ENCODE measurements around the gene TP53I11.
A peak's percentile ranks its signal among the peaks of the same experiment; 100 is the strongest.

Gene TP53I11

DNA sequence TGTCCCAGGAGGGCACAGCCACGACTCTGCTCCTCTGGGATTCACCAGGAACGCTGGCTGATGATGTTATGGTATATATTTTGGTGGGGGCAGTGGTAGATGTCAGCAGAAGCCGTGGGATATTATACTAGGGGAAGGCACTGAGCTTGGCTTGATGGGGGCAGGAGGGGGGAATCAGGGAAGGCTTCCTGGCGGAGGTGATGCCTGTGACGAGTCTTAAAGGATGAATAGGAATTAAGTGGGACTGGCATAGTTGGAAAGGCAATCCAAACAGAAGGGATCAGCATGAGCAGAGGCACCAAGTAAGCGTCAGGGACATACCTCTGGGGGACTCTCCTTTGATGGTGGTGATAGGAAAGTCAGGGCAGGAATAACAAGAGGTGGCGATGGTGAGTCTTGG is 47.6 kb downstream of the TP53I11 start:
- no peak for ATAC-seq
- TF ChIP-seq TCF4 (CRISPR knock-in tag; IDR thresholded peaks at IDR 0.05; ENCODE audit: borderline replicate concordance) (no peak), ZFP3 (CRISPR knock-in tag; IDR thresholded peaks at IDR 0.05) (no peak), PPARA (CRISPR knock-in tag; IDR thresholded peaks at IDR 0.05; ENCODE audit: borderline replicate concordance) (no peak), RARB (CRISPR knock-in tag; IDR thresholded peaks at IDR 0.05) (no peak), CSDC2 (CRISPR knock-in tag; IDR thresholded peaks at IDR 0.05) (no peak), ZC3H10 (CRISPR knock-in tag; IDR thresholded peaks at IDR 0.05) (no peak)

DNA sequence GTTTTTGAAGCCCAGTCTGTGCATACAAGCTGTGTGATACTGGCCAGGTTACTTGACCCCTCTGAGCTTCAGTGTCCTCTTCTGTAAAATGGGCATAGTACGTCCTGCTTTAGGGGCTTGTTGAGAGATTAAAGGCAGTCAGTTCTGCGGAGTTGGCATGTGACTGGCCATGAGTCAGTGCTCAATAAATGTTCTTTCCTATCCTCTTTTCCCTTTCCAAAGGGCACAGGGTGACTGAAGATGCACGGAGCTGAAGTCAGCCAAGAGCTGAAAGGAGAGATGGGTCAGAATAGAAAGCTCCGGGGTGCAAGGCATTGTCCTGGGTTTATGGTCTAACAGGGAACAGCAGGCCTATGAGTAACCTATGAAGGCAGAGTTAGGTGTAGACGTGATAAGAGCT is 48.9 kb downstream of the TP53I11 start:
- ATAC-seq = no peak
- TF ChIP-seq ISL1 (CRISPR knock-in tag; IDR thresholded peaks at IDR 0.05) = no peak

DNA sequence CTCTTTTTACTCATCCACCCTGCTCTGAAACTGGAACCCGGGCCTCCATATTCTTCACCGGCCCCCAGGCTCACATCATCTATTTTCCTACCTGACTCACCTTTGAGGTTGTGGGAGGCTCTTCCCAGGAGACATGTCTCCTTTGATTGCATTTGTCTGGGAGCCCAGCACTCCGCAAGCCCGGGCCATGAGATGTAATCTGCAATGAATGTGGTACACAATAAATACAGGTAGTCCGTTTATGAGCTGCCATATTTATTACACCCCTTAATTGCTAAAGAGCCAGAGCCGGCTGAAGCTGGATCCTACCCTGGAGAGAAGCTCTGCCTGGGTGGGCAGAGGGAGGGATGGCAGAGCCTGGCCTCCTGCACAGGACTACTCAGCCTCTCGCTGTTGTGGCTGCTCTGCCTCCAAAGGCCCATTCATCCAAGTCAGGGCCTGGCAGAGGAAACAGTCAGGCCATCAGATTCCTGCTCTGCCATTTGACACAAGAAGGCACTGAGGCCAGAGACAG is 49.5 kb downstream of the TP53I11 start:
- no peak for TF ChIP-seq RARB (CRISPR knock-in tag; IDR thresholded peaks at IDR 0.05)
- TF ChIP-seq ZFP3 (CRISPR knock-in tag; IDR thresholded peaks at IDR 0.05) = no peak
- no peak for TF ChIP-seq TOX (CRISPR knock-in tag; IDR thresholded peaks at IDR 0.05; ENCODE audit: borderline replicate concordance)
- no peak for TF ChIP-seq TCF4 (CRISPR knock-in tag; IDR thresholded peaks at IDR 0.05; ENCODE audit: borderline replicate concordance)
- TF ChIP-seq ZNF8 (CRISPR knock-in tag; IDR thresholded peaks at IDR 0.05) = no peak
- no peak for ATAC-seq

DNA sequence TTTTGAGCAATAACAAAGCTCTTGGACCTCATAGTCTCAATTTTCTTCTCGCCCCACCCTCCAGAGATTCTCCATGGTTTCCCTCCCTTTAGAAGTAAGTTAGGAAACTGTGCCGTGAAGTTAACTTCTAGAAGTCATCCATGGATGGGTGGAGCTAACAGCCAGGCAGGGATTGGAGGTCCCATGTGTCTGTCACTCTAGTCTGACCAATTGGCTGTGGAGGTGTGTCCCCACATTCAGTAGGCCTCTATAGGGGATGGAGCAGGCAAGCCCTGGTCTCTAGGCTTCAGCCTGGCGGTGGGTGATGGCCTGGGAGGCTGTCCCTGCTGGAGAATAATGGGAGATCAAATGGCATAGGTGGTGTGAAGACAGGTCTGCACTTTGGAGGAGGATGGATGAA is 50.7 kb downstream of the TP53I11 start:
- peak; percentile 91 for ATAC-seq
- TF ChIP-seq ARNTL (CRISPR knock-in tag; IDR thresholded peaks at IDR 0.05; ENCODE audit: borderline replicate concordance, low read depth) (no peak), ZNF70 (CRISPR knock-in tag; IDR thresholded peaks at IDR 0.05) (no peak), ZNF8 (CRISPR knock-in tag; IDR thresholded peaks at IDR 0.05) (no peak), ZNF565 (CRISPR knock-in tag; conservative IDR thresholded peaks at IDR 0.05; ENCODE audit: low read depth) (no peak), ISL1 (CRISPR knock-in tag; IDR thresholded peaks at IDR 0.05) (no peak), ESRRG (CRISPR knock-in tag; IDR thresholded peaks at IDR 0.05) (no peak), SNAI2 (CRISPR knock-in tag; IDR thresholded peaks at IDR 0.05) (no peak), GLIS3 (CRISPR knock-in tag; IDR thresholded peaks at IDR 0.05) (no peak), PPARA (CRISPR knock-in tag; IDR thresholded peaks at IDR 0.05; ENCODE audit: borderline replicate concordance) (no peak), ZFP3 (CRISPR knock-in tag; IDR thresholded peaks at IDR 0.05) (no peak), OSR1 (CRISPR knock-in tag; IDR thresholded peaks at IDR 0.05) (no peak), TOX (CRISPR knock-in tag; IDR thresholded peaks at IDR 0.05; ENCODE audit: borderline replicate concordance) (no peak), CSDC2 (CRISPR knock-in tag; IDR thresholded peaks at IDR 0.05) (no peak), ZFP30 (CRISPR knock-in tag; IDR thresholded peaks at IDR 0.05) (no peak)
- TF ChIP-seq, protein P1, sequence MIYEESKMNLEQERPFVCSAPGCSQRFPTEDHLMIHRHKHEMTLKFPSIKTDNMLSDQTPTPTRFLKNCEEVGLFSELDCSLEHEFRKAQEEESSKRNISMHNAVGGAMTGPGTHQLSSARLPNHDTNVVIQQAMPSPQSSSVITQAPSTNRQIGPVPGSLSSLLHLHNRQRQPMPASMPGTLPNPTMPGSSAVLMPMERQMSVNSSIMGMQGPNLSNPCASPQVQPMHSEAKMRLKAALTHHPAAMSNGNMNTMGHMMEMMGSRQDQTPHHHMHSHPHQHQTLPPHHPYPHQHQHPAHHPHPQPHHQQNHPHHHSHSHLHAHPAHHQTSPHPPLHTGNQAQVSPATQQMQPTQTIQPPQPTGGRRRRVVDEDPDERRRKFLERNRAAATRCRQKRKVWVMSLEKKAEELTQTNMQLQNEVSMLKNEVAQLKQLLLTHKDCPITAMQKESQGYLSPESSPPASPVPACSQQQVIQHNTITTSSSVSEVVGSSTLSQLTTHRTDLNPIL (CRISPR knock-in tag; IDR thresholded peaks at IDR 0.05; ENCODE audit: low read depth) = no peak
- TF ChIP-seq, protein P2, sequence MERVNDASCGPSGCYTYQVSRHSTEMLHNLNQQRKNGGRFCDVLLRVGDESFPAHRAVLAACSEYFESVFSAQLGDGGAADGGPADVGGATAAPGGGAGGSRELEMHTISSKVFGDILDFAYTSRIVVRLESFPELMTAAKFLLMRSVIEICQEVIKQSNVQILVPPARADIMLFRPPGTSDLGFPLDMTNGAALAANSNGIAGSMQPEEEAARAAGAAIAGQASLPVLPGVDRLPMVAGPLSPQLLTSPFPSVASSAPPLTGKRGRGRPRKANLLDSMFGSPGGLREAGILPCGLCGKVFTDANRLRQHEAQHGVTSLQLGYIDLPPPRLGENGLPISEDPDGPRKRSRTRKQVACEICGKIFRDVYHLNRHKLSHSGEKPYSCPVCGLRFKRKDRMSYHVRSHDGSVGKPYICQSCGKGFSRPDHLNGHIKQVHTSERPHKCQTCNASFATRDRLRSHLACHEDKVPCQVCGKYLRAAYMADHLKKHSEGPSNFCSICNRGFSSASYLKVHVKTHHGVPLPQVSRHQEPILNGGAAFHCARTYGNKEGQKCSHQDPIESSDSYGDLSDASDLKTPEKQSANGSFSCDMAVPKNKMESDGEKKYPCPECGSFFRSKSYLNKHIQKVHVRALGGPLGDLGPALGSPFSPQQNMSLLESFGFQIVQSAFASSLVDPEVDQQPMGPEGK (CRISPR knock-in tag; IDR thresholded peaks at IDR 0.05; ENCODE audit: borderline replicate concordance) = no peak
- TF ChIP-seq, protein P3, sequence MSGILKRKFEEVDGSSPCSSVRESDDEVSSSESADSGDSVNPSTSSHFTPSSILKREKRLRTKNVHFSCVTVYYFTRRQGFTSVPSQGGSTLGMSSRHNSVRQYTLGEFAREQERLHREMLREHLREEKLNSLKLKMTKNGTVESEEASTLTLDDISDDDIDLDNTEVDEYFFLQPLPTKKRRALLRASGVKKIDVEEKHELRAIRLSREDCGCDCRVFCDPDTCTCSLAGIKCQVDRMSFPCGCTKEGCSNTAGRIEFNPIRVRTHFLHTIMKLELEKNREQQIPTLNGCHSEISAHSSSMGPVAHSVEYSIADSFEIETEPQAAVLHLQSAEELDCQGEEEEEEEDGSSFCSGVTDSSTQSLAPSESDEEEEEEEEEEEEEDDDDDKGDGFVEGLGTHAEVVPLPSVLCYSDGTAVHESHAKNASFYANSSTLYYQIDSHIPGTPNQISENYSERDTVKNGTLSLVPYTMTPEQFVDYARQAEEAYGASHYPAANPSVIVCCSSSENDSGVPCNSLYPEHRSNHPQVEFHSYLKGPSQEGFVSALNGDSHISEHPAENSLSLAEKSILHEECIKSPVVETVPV (CRISPR knock-in tag; IDR thresholded peaks at IDR 0.05) = no peak
- TF ChIP-seq, protein P4, sequence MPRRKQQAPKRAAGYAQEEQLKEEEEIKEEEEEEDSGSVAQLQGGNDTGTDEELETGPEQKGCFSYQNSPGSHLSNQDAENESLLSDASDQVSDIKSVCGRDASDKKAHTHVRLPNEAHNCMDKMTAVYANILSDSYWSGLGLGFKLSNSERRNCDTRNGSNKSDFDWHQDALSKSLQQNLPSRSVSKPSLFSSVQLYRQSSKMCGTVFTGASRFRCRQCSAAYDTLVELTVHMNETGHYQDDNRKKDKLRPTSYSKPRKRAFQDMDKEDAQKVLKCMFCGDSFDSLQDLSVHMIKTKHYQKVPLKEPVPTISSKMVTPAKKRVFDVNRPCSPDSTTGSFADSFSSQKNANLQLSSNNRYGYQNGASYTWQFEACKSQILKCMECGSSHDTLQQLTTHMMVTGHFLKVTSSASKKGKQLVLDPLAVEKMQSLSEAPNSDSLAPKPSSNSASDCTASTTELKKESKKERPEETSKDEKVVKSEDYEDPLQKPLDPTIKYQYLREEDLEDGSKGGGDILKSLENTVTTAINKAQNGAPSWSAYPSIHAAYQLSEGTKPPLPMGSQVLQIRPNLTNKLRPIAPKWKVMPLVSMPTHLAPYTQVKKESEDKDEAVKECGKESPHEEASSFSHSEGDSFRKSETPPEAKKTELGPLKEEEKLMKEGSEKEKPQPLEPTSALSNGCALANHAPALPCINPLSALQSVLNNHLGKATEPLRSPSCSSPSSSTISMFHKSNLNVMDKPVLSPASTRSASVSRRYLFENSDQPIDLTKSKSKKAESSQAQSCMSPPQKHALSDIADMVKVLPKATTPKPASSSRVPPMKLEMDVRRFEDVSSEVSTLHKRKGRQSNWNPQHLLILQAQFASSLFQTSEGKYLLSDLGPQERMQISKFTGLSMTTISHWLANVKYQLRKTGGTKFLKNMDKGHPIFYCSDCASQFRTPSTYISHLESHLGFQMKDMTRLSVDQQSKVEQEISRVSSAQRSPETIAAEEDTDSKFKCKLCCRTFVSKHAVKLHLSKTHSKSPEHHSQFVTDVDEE (CRISPR knock-in tag; IDR thresholded peaks at IDR 0.05) = no peak
- TF ChIP-seq, protein P5, sequence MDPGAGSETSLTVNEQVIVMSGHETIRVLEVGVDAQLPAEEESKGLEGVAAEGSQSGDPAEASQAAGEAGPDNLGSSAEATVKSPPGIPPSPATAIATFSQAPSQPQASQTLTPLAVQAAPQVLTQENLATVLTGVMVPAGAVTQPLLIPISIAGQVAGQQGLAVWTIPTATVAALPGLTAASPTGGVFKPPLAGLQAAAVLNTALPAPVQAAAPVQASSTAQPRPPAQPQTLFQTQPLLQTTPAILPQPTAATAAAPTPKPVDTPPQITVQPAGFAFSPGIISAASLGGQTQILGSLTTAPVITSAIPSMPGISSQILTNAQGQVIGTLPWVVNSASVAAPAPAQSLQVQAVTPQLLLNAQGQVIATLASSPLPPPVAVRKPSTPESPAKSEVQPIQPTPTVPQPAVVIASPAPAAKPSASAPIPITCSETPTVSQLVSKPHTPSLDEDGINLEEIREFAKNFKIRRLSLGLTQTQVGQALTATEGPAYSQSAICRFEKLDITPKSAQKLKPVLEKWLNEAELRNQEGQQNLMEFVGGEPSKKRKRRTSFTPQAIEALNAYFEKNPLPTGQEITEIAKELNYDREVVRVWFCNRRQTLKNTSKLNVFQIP (CRISPR knock-in tag; IDR thresholded peaks at IDR 0.05; ENCODE audit: borderline replicate concordance, low read depth) = no peak
